Brain microvascular endothelial cell (primary cell): Measurements from ENCODE around the gene INSYN2A.
A peak's percentile ranks its signal among the peaks of the same experiment; 100 is the strongest.

ENCODE experiments used
- DNase-seq: peaks from one replicate; pipeline ENCODE4 v3.0.0-alpha.2; 2020
- H3K27ac ChIP-seq: fragments of 250-450 bp; sonication (Bioruptor Pico); 2 replicates; pipeline ENCODE4 v1.5.1; 2020; ENCODE audit warnings: mild to moderate bottlenecking, moderate library complexity
- H3K27me3 ChIP-seq: fragments of 250-450 bp; sonication (Bioruptor Pico); replicated peaks from 2 replicates; pipeline ENCODE4 v1.5.1; 2020; ENCODE audit warnings: mild to moderate bottlenecking
- H3K36me3 ChIP-seq: fragments of 250-450 bp; sonication (Bioruptor Pico); replicated peaks from 2 replicates; pipeline ENCODE4 v1.5.1; 2020; ENCODE audit warnings: mild to moderate bottlenecking
- H3K4me3 ChIP-seq: 2 replicates; pipeline ENCODE4 v1.5.1; 2011; ENCODE audit warnings: low read depth, mild to moderate bottlenecking, control low read depth, low read length, moderate library complexity
- in situ Hi-C: cut with HindIII; loops from 2 replicates; pipeline ENCODE4 v1.10.0; 2017; ENCODE audit warnings: low sequenced_read_pairs, low pct_ligation_motif_present
- TF ChIP-seq, protein P1 (sequence below): IDR thresholded peaks from 2 replicates; pipeline ENCODE4 v1.5.1; 2011; ENCODE audit warnings: low read depth, mild to moderate bottlenecking, moderate library complexity, low read length, control low read depth, inconsistent platforms; ENCODE audit errors: missing control alignments

The INSYN2A gene, protein sequence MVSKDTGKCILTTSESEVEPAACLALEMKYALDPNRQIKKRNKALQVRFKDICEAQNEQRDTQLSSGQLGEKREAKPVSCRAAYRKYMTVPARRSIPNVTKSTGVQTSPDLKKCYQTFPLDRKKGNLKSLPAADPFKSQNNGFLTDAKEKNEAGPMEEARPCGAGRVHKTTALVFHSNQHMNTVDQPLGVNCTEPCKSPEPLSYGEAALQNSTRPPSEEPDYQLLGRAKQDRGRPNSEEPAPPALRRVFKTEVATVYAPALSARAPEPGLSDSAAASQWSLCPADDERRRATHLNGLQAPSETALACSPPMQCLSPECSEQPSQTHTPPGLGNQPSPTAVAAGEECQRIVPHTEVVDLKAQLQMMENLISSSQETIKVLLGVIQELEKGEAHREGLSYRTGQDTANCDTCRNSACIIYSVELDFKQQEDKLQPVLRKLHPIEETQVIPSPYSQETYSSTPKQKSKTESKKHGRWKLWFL

DNA sequence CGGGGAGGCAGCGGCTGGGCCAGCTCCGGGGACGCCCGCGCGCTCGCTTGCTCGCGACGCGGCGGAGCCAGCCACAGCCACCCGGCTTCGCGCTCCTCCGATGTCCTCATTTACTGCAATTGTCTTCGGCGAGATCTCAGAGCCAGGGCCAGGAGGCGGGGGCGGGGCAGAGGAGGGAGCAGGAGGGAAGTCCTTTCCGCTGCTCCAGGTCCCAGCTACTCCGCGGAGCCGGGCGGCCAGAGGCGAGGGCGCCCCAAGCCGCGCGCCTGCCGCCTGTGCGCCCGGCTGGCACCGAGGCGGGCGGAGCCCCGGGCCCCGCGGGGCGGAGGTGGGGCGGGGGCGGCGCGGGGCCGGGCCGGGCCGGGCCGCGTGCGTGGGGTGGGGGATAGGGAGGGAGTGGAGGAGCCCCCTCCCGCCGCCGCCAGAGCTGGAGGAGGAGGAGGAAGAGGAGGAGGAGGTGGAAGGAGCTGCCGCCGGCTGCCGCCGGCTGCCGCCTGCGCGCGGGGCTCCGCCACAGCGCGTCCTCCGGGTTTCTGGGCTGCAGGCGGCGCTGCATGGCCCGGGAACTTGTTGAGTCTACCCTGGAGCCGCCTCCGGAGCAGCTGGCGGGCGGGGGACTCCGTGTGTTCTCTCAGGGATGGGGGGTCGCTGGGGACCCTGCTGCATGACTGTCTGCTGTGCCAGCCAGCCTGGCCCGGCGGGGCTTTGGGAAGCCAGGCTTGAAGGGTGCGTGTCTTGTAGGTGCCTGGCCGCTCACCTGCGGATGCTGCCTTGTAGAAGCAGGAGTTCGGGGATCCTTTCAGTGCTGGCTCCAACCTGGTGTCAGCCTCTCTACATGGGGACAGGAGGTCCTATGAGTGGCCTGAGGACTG is at the start of gene INSYN2A:
INSYN2A (minus strand) TSS at position 310 of the 872 bp plus-strand sequence. CDS start 20,196 bp downstream, outside the sequence.
- in situ Hi-C loops: no loop called here
- TF ChIP-seq, protein P1, sequence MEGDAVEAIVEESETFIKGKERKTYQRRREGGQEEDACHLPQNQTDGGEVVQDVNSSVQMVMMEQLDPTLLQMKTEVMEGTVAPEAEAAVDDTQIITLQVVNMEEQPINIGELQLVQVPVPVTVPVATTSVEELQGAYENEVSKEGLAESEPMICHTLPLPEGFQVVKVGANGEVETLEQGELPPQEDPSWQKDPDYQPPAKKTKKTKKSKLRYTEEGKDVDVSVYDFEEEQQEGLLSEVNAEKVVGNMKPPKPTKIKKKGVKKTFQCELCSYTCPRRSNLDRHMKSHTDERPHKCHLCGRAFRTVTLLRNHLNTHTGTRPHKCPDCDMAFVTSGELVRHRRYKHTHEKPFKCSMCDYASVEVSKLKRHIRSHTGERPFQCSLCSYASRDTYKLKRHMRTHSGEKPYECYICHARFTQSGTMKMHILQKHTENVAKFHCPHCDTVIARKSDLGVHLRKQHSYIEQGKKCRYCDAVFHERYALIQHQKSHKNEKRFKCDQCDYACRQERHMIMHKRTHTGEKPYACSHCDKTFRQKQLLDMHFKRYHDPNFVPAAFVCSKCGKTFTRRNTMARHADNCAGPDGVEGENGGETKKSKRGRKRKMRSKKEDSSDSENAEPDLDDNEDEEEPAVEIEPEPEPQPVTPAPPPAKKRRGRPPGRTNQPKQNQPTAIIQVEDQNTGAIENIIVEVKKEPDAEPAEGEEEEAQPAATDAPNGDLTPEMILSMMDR: peak; percentile 56
- Histone ChIP-seq H3K27me3 (no peaks in the 10 kb centered on the region), H3K4me3 (peak within 1 kb of the TSS; percentile 54), H3K27ac (no peak within 1 kb of the TSS), H3K36me3 (no peaks in the 10 kb centered on the region)
- DNase-seq: peak; percentile 29

DNA sequence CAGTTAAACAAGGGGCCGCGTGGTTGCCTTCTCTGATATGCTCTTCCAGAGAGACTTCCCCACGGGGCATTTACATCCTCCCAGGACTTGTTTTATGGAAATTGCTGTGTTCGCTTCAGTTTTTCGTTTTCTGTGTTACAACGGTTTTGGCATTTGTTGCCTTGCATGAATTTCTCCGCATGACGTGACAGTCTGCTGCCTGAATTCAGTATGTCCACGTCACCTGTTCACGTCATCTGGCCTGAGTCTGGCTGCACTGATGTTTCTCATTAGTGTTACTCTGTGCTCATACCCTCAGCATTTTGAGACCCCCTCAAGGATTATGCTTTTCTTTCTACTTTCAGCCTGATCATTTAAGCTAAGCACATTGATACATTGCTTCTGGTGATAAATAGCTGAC is 49.1 kb upstream of the INSYN2A start:
- Histone ChIP-seq H3K27ac (no peak overlapping the region), H3K27me3 (no peaks in the 10 kb centered on the region), H3K4me3 (no peak overlapping the region), H3K36me3 (no peaks in the 10 kb centered on the region)
- TF ChIP-seq, protein P1: no peak
- no peak for DNase-seq
- in situ Hi-C loops: no loop called here

DNA sequence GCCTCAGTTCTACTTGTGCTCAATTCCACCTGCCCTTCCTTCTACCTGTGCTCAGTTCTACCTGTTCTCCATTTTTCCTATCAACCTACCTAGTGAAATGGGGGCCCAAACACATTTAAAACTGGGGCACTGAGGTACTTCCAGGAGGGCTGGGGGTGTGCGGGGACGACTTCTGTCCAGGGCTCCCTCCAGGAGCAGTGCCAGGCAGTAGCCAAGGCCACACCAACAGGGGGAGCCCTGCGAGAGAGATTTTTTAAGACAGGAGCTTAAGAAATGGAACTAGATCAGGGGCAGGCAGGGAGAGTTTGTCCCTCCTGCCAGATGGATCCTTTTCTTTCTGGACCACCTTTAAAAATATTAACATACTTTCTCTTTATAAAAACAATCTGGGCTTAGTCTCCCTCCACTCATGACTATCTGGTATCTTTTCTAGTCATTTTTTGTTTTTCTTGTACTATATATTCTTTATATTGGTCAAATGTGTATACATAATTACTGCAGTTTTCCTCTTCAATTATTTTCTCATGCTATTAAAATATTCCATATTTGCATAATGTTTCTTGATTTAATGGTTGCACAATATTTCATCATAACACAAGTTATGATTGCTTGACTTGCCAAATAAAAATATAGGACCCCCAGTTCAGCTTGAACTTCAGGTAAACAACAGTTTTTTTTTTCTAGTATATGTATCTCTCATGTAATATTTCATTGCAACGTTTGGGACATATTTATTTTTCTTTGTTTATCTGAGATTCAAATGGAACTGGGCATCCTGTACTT is 47.3 kb upstream of the INSYN2A start:
- Histone ChIP-seq H3K27me3 (no peaks in the 10 kb centered on the region), H3K36me3 (no peaks in the 10 kb centered on the region), H3K27ac (no peak overlapping the region), H3K4me3 (no peak overlapping the region)
- peak; percentile 43 for DNase-seq
- in situ Hi-C loops: no loop called here
- TF ChIP-seq, protein P1: peak; percentile 86

DNA sequence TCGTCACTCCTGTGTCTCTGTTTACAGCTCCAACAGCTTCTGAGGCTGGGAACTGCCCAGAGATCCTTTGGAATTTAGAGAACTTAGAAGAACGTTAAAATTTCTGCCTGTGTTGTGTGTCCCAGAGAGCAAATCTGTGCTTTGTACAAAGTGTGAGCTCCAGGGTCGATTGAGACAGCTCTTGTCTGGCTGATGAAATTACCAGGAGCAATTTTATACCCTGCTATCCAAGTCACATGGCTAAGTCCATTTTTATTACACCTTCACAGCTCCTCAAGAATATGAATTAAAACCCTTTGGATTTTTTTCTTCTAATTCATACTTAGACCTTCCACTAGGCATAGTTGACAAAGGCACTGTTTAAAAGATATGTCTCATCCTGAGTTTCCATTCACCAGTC is 46.5 kb upstream of the INSYN2A start:
- no peaks in the 10 kb centered on the region for H3K27me3 ChIP-seq
- in situ Hi-C loops: no loop called here
- no peak overlapping the region for H3K27ac ChIP-seq
- DNase-seq: no peak
- TF ChIP-seq, protein P1: no peak
- H3K4me3 ChIP-seq: no peak overlapping the region
- H3K36me3 ChIP-seq: no peaks in the 10 kb centered on the region

DNA sequence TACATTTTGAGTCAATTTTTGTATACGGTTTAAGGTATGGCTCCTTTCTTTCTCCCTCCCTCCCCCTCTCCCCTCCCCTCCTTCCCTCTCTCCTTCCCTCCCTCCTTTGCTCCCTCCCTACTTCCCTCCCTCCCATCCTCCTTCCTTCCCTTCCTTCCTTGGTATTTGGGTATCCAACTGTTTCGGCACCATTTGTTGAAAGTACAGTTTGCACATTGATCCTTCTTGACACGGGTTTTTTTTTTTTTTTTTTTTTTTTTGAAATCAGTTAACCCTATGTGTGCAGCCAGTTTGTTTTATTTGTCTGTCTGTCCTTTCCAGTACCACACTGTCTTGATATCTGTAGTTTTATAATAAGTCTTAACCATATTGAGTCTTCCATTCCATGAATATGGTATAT is 39.9 kb upstream of the INSYN2A start:
- no peak overlapping the region for H3K27ac ChIP-seq
- no peak overlapping the region for H3K4me3 ChIP-seq
- TF ChIP-seq, protein P1: no peak
- no peak for DNase-seq
- H3K27me3 ChIP-seq: no peaks in the 10 kb centered on the region
- no peaks in the 10 kb centered on the region for H3K36me3 ChIP-seq
- in situ Hi-C loops: no loop called here
